ENCODE measurements around the gene GRM7.

Gene GRM7

DNA sequence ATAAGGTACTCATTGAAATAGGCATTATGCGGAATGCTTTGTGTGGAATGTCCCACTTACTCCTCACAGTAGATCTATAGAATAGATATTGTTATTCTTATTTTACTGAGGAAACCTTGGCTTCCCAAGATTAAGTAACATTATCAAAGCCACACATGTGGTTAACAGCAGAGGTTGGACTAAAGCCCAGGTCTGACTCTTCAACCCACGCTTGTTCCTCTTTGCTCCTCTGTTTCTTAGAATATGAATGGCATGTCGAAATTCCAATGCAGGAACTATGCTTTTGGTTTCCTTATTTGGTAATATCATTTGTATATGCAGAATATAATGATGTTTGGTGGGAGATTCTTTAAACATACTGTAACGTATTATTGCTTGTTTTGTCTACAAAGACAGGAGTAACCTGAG is 821.9 kb downstream of the GRM7 start:
- DNase-seq, result no peak

- no peak for DNase-seq
Measured at GRCh38 chr3:7683426-7683825, 822.5 kb downstream of the GRM7 start.

- DNase-seq, result no peak
Measured at GRCh38 chr3:7684182-7684715, 823.3 kb downstream of the GRM7 start.

- no peak for DNase-seq
Measured at GRCh38 chr3:7687428-7688147, 826.7 kb downstream of the GRM7 start.

DNA sequence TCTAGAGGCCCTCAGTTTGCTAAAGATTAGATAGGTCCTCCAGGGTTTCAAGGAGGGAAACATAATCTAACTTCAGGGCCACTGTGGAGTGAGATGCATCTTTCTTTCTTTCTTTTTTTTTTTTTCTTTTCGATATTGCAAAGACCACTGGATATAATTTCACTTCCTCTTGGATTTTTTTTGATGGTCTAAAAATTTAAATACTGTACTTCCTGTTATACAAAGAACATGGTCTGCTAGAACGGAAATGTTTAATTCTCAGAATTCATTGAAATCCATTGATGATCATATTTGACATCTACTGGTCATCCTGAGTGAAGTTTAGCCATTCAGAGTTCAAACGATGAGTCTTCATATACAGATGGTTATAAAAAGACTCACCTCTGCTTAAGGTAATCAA is 832.0 kb downstream of the GRM7 start:
- no peak for DNase-seq

- no peak for DNase-seq
Measured at GRCh38 chr3:7693976-7694375, 833.1 kb downstream of the GRM7 start.

DNA sequence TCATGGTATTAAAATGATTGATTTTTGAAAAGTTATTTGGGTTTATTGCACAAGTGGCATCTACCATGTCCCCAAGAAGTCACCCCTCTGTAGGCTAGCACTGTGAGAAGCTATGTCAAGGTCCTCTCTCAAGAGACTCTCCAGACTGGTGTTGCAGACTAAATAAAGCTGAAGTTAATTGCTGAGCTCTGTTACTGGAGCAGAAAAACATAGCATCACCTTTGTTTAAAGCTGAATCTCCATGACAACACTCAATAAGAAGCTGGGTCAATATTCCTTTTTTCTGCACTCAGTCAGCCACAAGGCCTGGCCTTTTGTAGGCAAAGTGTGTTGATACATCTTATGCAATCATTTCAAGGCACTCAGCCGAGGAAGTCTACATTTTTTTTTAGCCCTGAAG is 834.1 kb downstream of the GRM7 start:
- no peak for DNase-seq

DNA sequence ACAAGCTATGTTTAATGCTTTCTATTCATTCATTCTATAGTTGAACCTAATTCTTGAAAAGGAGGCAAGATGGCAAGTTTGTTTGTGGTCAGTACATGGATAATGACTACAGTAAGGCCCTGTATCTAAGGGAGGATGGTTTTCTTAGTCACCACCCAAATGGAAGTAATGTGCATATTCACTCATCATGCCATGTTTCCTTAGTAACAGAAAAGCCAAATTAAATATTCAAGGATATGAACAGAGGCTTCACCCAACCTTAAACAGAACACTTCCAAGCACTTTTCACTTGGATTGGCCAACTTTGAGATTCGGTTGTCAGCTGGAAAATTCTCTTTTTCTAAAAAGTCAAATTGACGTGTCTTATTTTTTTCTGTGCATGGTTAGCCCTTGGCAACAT is 835.4 kb downstream of the GRM7 start:
- DNase-seq, result no peak

DNA sequence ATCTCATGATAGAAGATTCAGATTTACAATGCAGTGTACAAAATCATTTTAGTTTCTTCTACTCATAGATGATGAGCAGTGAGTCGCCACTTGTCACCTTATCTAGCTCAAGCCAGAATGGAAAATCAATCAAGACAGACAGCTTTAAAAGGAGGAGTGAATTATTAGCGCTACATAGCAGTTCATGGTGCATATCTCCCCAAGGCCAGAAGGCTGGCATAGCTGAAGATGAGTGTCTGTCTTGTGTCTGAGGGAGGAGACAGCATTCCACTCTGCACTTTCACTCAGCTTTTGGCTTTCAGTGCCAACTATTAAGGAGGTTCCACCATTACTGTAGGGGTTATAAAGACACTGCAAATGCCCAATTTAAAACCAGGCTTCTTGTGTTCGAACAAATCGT is 836.6 kb downstream of the GRM7 start:
- DNase-seq, result peak; percentile 68

GRCh38 chr3:7700539-7700938 is 839.6 kb downstream of the GRM7 start:
- no peak for DNase-seq

DNA sequence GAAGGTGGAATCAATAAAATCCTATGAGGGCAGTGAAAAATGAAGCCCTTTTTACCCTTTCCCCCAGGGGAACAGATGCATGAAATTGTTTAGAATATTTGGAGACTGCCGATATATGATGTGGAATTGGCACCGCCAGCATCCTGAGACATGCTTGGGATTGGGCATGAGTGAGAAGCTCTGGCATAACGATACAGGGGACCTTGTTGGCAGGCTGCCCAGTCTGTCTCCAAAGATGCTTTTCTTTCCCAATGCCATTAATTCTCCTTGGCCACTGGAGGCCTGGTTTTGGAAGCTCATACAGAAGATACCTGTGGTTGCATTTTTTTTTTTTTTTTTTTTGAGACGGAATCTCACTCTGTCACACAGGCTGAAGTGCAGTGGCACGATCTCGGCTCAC is 840.1 kb downstream of the GRM7 start:
- no peak for DNase-seq

GRCh38 chr3:7707187-7707586 is 846.3 kb downstream of the GRM7 start:
- no peak for DNase-seq

DNA sequence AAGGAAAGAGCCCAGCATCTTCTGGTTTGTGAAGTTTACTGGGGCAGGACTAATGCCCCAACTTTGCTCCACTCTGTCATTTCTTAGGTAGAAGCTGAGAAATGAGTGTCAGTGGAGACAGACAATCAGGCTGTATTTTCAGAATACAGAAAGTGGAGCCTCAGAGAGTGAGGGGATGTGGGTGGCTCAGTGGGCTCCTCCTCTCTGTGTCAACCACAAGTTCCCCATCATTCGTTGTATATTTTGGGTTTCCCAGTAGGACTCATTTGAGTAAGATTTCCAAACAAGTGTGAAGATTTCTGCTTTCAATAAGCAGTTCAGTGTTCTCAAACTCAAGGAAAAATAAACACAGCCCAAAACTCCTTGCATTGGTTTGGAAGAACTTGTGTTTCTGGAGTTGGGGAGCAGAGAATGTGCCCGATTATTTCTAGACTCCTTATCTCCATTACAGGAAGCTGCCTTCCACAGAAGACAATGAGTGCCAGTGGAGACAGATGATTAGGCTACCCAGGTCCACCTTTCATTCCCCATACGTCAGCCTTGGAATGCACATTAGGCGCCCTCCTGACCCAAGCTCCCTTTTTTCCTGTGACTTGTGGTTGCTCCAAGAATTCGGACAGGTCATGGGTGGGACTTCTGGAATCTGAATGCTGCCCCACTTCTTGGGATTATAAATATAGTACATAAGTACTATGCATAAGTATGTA is 848.6 kb downstream of the GRM7 start:
- DNase-seq, result peak; percentile 59

DNA sequence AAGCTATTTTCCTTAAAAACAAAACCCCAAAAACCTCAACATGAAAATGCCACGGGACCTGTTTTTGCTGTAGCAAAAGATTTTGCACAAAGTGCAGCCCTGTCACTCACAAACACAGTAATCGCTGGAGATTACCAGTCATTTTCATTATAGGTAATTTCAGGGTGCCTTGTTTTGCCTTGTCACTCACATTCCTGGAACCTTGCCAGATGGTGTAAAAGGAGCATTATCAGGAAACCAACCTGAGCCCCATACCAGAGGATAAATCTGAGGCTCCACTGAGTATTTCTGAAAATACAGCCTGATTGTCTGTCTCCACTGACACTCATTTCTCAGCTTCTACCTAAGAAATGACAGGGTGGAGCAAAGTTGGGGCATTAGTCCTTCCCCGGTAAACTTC is 849.4 kb downstream of the GRM7 start:
- no peak for DNase-seq

DNA sequence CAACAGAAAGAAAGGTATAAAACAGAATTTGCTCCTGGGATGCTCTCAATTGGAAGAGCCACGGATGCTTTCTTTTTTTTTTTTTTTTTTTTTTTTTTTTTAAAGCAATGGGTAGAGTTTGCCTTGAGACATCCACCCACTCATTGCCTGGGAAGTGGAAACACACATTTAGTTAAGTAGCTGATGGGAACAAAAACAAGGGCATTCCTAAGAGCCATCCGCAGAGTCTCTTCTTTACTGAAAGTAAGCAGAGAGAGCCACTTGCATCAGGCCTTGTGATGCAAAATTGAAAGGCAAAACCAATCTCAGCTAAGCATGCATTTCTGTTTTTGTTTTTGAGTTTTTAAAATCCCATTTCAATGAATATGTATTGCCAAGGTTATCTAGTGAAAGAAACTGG is 852.8 kb downstream of the GRM7 start:
- DNase-seq, result no peak

DNA sequence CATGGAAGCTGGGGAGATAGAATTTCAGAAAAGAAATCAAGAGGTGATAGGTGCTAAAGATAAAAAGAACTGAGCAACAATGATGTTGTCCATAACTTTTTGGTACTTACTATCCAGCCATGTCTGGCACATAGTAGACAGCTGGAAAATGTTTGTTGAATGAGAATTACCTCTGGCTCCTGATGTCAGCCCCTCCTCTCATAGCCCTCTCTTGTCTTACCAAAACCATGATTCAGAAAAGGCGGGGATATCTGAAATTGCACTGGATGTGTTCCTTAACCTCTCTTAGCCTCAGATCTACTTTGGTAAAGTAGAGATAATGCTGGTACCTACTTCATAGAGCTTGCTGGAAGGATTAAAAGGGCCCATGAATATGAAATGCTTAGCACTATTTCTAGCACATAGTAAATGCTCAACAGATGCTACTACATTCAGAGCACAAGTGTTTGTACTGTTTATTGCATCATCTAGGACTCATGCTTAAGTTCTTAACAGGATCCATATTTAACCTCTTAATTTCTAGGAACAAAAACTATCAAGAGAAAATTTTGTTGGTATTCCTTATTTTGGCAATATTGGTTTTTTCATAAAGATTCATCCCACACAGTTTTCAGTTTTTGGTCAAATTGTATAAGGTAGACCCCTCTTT is 859.9 kb downstream of the GRM7 start:
- DNase-seq, result no peak

- no peak for DNase-seq
Measured at GRCh38 chr3:7721869-7722268, 861.0 kb downstream of the GRM7 start.

DNA sequence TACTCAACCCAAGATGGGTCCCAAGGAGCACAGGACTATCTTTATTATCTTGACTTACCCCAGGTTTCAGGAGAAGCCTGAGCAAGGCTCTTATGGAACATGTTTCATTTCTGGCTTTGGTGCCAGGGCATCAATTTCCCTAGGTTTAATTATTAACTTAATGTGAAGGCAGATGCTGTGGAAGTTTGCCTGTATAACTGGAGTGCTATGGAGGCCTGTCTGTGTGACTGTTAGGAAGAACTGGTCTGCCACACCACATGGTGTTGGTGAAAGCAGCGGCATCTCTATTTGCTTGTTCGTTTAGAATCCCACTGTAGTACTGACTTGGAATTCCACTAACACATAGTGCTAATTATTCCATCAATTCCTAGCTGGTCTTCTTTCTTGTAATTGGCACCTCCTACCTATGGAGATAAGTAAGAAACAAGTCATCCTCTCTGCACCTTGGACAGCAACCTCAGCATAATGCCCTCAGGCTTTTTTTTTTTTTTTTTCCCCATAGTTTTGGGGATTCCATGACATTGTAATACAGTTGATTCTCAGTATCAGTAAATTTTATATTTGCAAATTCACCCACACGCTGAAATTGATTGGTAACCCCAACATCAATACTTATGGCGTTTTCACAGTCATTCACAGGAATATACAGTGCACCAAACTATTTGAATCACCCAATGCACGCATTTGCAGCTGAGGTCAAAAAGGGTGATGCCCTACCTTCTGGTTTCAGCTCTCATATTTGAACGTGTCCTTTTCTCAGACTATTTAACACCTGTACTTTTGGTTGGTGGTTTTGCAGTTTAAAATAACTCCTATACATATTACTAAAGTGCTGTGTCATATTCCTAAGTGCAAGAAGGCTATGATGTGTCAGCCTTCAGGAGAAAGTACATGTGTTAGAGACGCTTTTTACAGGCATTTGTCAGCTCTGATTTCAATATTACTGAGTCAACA is 867.9 kb downstream of the GRM7 start:
- DNase-seq, result no peak

GRCh38 chr3:7733933-7734332 is 873.0 kb downstream of the GRM7 start:
- DNase-seq, result no peak

DNA sequence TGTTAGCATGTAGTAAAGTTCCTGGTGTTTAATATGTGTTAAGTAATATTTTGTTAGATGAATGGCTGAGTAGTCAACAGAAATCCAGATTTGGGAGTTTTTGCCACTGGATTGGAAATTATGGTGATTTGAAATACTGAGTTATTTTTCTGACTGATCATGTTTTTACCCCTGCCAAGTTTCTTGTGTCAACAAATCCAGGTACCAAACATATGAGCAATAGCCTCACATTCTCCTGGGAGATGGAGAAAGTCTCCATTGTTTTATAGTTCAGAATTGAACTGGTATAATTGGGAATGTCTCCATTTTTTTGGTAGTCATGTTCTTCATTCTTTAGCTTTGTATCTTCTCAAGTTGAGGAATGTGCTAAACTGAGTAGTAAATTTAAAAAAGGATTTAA is 873.5 kb downstream of the GRM7 start:
- DNase-seq, result no peak

GRCh38 chr3:7737263-7737662 is 876.3 kb downstream of the GRM7 start:
- DNase-seq, result no peak

GRCh38 chr3:7739754-7740153 is 878.8 kb downstream of the GRM7 start:
- DNase-seq, result no peak

- no peak for DNase-seq
Measured at GRCh38 chr3:7740458-7740857, 879.5 kb downstream of the GRM7 start.
